Thyroid gland (tissue), 4 donors: ENCODE measurements around the gene ZNF669.

Experiments used
- POLR2A ChIP-seq, 2 donors: fragments of 450-650 bp; IDR thresholded peaks; one replicate each; pipeline ENCODE4 v1.6.1; 2017; ENCODE audit warnings: antibody characterized with exemption in 2 of 2, mild to moderate bottlenecking in 2 of 2, moderate library complexity in 1 of 2
- TF ChIP-seq, protein P1 (sequence below), 6 experiments: fragments of 200-600 bp in 3 of 6; fragments of 450-650 bp in 3 of 6; sonication (generic) in 3 of 6; IDR thresholded peaks; one replicate each; pipeline ENCODE4 v1.5.1; 2016 to 2019; ENCODE audit warnings: antibody characterized with exemption in 6 of 6, mild to moderate bottlenecking in 2 of 6, inconsistent platforms in 1 of 6, moderate library complexity in 1 of 6

DNA sequence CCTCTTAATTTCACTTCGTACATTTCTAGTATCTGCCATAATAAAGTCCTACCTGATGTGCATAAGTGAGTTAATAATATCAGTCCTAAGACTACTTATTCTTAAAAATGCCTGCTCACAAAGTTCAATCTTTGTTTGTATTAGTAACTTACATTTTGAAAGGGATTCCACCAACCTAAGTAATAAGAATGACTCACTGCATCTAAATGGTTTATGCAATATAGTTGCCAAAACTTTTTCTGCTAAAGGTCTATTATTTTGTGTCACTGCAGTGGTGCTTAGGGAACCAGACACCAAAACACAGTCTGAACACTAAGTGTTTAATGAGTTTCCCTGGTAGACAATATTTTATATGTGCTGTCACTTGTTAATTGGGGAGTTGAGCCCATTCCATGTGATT is 1.8 kb downstream of the ZNF669 start:
- TF ChIP-seq, protein P1, sequence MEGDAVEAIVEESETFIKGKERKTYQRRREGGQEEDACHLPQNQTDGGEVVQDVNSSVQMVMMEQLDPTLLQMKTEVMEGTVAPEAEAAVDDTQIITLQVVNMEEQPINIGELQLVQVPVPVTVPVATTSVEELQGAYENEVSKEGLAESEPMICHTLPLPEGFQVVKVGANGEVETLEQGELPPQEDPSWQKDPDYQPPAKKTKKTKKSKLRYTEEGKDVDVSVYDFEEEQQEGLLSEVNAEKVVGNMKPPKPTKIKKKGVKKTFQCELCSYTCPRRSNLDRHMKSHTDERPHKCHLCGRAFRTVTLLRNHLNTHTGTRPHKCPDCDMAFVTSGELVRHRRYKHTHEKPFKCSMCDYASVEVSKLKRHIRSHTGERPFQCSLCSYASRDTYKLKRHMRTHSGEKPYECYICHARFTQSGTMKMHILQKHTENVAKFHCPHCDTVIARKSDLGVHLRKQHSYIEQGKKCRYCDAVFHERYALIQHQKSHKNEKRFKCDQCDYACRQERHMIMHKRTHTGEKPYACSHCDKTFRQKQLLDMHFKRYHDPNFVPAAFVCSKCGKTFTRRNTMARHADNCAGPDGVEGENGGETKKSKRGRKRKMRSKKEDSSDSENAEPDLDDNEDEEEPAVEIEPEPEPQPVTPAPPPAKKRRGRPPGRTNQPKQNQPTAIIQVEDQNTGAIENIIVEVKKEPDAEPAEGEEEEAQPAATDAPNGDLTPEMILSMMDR (IDR thresholded peaks at IDR 0.05) = no peak
- TF ChIP-seq POLR2A (IDR thresholded peaks at IDR 0.05) = no peak
